GM12873 (cell line): ENCODE measurements around the gene ITPR2.

Experiments
- CTCF ChIP-seq: IDR thresholded peaks from 2 replicates; pipeline ENCODE4 v1.5.1; 2012; ENCODE audit warnings: low read depth, mild to moderate bottlenecking, moderate library complexity, low read length, control low read depth; ENCODE audit not compliant: insufficient read depth; ENCODE audit errors: missing control alignments

ITPR2 gene

GRCh38 chr12:26744697-26745440, 88.1 kb downstream of the ITPR2 start:
- no peak for TF ChIP-seq CTCF

GRCh38 chr12:26744042-26744626, 88.9 kb downstream of the ITPR2 start:
- TF ChIP-seq CTCF: no peak

GRCh38 chr12:26741584-26742227, 91.3 kb downstream of the ITPR2 start:
- no peak for TF ChIP-seq CTCF

- no peak for TF ChIP-seq CTCF
These were observed 92.0 kb downstream of the ITPR2 start for GRCh38 chr12:26740991-26741390.

- TF ChIP-seq CTCF: no peak
These were observed 92.6 kb downstream of the ITPR2 start for GRCh38 chr12:26740348-26740747.

- TF ChIP-seq CTCF: no peak
These were observed 95.4 kb downstream of the ITPR2 start for GRCh38 chr12:26737487-26738030.
